Activated naive CD4-positive, alpha-beta T cell treated with anti-CD3 and anti-CD28 coated beads, Interleukin-2, amount 10 ng/mL, durations not matched to agents 7 days and 5 days (primary cell): Measurements from ENCODE around the gene DNAAF5.
"Not testable (repeated sequence)": the region's sequence is repeated elsewhere in the genome, so short reads cannot be mapped to it uniquely, and the experiment has no call there.

Experiments
- CTCF ChIA-PET: fragments of 350-600 bp; sonication (Branson Sonifier 250); formaldehyde crosslinking; loops from one replicate; lab custom pipeline; 2021; ENCODE audit warnings: antibody characterized with exemption; lab: Charles Lee
- DNase-seq: peaks from one replicate; pipeline ENCODE4 v3.0.0-alpha.2; 2020
- H3K27ac Mint-ChIP-seq: one replicate; pipeline ENCODE4 v1.8.0; 2021; ENCODE audit warnings: mild to moderate bottlenecking, moderate library complexity, mixed read lengths
- H3K27me3 Mint-ChIP-seq: one replicate; pipeline ENCODE4 v1.8.0; 2021; ENCODE audit warnings: mild to moderate bottlenecking, mixed read lengths
- H3K36me3 Mint-ChIP-seq: one replicate; pipeline ENCODE4 v1.8.0; 2021; ENCODE audit warnings: mixed read lengths
- H3K4me1 Mint-ChIP-seq: one replicate; pipeline ENCODE4 v1.8.0; 2021; ENCODE audit warnings: mixed read lengths
- H3K4me3 Mint-ChIP-seq: one replicate; pipeline ENCODE4 v1.8.0; 2021; ENCODE audit warnings: mild to moderate bottlenecking, moderate library complexity, mixed read lengths
- H3K9me3 Mint-ChIP-seq: one replicate; pipeline ENCODE4 v1.8.0; 2021; ENCODE audit warnings: mixed read lengths

The DNAAF5 gene

DNA sequence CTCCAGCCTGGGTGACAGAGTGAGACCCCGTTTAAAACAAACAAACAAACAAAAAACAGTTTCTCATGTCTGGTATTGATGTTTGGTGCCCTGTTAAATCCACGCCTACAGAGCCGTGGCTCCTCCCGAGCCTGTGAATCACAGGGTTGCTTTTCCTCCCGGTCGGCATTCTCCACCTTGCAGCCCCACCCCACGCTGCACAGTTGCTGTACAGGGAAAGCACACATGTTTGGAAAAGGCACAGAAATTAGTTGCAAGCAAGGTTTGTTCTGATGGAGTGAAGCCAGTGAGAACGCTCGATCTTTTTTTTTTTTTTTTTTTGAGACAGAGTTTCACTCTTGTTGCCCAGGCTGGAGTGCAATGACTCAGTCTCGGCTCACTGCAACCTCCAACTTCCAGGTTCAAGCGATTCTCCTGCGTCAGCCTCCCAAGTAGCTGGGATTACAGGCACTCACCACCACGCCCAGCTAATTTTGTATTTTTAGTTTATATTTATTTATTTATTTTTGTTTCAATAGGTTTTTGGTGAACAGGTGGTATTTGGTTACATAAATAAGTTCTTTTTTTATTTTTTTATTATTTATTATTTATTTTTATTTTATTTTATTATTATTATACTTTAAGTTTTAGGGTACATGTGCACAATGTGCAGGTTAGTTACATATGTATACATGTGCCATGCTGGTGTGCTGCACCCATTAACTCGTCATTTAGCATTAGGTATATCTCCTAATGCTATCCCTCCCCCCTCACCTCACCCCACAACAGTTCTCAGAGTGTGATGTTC is 17.0 kb downstream of the DNAAF5 start:
- H3K4me3 Mint-ChIP-seq, CTCF ChIA-PET, H3K27me3 Mint-ChIP-seq, H3K4me1 Mint-ChIP-seq, DNase-seq, H3K27ac Mint-ChIP-seq, H3K9me3 Mint-ChIP-seq: not testable (repeated sequence)
- H3K36me3 Mint-ChIP-seq: peaks cover 32% of the 10 kb centered on the region

DNA sequence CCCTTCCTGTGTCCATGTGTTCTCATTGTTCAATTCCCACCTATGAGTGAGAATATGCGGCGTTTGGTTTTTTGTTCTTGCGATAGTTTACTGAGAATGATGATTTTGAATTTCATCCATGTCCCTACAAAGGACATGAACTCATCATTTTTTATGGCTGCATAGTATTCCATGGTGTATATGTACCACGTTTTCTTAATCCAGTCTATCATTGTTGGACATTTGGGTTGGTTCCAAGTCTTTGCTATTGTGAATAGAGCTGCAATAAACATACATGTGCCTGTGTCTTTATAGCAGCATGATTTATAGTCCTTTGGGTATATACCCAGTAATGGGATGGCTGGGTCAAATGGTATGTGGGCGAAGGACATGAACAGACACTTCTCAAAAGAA is 17.6 kb downstream of the DNAAF5 start:
- not testable (repeated sequence) for H3K9me3 Mint-ChIP-seq, H3K27me3 Mint-ChIP-seq

DNA sequence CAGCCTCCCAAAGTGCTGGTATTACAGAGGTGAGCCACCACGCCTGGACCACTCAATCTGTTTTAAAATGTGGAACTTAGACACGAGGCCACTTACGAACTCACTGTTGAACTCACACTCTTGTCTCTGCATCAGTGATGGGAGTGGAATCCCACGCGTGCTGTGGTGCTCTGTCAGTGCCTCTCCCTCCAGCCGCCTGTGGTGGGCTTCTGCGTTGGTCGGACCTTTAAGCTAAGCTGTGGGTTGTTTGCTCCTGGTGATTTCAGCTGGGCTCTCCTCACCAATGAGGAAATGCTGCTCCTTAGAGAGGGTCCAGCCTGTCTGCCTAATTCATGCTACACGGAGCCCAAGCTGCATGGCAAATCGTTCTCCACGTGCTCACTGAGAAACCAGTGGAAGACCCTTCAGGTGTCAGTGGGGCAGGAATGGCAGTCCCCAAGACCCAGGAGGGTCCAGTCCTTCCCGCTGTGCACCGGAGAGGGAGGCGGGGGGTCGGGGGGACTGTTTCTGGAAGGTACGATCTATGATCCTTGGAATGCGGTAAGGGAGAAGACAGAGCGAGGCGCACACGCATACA is 18.4 kb downstream of the DNAAF5 start:
- peaks cover 7% of the 10 kb centered on the region for H3K9me3 Mint-ChIP-seq
- H3K4me1 Mint-ChIP-seq: no peaks in the 10 kb centered on the region
- H3K4me3 Mint-ChIP-seq: no peak overlapping the region
- no peak overlapping the region for H3K27ac Mint-ChIP-seq
- H3K36me3 Mint-ChIP-seq: peaks cover 32% of the 10 kb centered on the region
- no peak for DNase-seq
- CTCF ChIA-PET: no interaction called here
- H3K27me3 Mint-ChIP-seq: no peaks in the 10 kb centered on the region

More for the DNA sequence above, 17.6 kb downstream of the DNAAF5 start:
- H3K4me3 Mint-ChIP-seq, H3K4me1 Mint-ChIP-seq, DNase-seq, H3K27ac Mint-ChIP-seq, CTCF ChIA-PET: not testable (repeated sequence)
- H3K36me3 Mint-ChIP-seq: peaks cover 32% of the 10 kb centered on the region

DNA sequence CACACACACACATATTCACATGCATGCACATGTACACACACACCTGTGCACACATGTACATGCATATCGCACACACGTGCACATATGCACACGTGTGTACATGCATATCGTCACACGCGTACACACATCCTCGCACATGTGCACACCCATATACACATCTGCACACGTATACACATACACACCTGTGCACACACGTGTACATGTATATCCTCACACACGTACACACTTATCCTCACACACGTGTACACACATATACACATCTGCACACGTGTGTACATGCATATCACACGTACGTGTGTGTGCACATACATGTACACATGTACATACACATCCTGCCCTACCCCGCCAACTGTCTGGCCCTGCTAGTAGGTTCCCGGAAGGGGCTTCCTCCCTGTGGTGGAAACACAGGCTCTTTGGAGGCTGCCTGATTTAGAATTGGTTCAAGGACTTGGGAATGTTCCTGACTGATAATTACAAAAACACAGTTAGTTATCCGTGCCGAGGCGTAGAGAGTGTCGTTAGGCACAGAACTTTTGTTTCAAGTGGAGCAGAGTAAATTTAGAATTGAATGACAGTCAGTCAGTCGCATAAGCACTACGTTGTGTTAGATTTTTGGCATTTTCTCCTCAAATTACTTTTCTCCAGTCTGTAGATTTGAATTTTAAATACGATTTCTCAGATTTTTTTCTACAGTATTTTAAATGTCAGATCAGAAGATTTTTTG is 19.1 kb downstream of the DNAAF5 start:
- DNase-seq: no peak
- Mint-ChIP-seq H3K4me3 (no peak overlapping the region), H3K27me3 (no peaks in the 10 kb centered on the region), H3K36me3 (peaks cover 32% of the 10 kb centered on the region), H3K27ac (no peak overlapping the region), H3K9me3 (peaks cover 7% of the 10 kb centered on the region), H3K4me1 (no peaks in the 10 kb centered on the region)
- CTCF ChIA-PET: no interaction called here

DNA sequence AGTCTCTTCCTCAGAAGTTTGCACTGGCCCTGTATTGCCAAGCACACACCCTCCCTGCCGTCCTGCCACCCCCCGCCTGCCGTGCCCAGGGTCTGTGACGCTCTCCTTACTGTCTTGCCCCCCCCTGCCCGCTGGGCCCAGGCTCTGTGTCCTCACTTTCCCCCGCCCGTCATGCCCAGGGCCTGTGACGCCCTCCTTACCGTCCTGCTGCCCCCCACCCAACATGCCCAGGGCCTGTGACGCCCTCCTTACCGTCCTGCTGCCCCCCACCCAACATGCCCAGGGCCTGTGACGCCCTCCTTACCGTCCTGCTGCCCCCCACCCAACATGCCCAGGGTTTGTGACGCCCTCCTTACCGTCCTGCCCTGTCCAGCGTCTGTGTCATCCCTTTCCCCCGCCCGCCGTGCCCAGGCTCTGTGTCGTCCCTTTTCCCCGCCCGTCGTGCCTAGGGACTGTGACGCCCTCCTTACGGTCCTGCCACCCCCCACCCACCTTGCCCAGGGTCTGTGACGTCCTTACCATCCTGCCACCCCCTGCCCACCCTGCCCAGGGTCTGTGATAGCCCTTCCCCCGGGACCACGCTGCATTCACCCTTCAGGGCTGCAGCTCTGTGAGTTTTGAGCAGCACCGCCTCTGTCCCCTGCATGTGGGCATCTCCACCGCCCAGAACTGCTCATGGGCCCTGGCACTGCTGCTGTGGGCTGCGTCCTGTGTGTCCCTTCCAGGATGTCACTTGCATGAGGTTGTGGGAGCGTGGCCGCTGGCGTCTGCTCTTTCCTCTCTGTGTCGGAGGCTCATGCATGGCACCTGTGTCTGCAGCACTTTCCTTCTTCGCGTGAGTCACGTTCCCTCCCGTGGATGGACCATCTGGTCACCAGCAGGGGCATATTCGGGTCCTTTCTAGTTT is 19.9 kb downstream of the DNAAF5 start:
- CTCF ChIA-PET: no interaction called here
- peaks cover 32% of the 10 kb centered on the region for H3K36me3 Mint-ChIP-seq
- no peak overlapping the region for H3K27ac Mint-ChIP-seq
- H3K27me3 Mint-ChIP-seq: no peaks in the 10 kb centered on the region
- peaks cover 7% of the 10 kb centered on the region for H3K9me3 Mint-ChIP-seq
- H3K4me3 Mint-ChIP-seq: no peak overlapping the region
- DNase-seq: no peak
- H3K4me1 Mint-ChIP-seq: no peaks in the 10 kb centered on the region

DNA sequence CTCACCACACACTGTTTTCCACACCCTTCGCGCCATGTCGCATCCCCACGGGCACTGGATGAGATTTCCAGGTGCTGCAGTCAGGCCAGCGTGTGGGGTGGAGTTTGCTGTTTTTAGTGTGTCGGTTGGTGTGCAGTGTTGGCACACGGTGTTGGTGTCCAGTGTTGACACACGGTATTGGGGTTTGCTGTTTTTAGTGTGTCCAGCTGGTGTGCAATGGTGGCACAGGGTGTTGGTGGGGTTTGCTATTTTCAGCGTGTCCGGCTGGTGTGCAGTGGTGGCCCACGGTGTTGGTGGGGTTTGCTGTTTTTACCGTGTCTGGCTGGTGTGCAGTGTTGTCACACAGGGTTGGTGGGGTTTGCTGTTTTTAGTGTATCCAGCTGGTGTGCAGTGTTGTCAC is 20.7 kb downstream of the DNAAF5 start:
- Mint-ChIP-seq H3K36me3 (peaks cover 31% of the 10 kb centered on the region), H3K27me3 (no peaks in the 10 kb centered on the region), H3K4me3 (no peak overlapping the region), H3K27ac (no peak overlapping the region), H3K9me3 (peaks cover 7% of the 10 kb centered on the region), H3K4me1 (no peaks in the 10 kb centered on the region)
- CTCF ChIA-PET: no interaction called here
- no peak for DNase-seq

DNA sequence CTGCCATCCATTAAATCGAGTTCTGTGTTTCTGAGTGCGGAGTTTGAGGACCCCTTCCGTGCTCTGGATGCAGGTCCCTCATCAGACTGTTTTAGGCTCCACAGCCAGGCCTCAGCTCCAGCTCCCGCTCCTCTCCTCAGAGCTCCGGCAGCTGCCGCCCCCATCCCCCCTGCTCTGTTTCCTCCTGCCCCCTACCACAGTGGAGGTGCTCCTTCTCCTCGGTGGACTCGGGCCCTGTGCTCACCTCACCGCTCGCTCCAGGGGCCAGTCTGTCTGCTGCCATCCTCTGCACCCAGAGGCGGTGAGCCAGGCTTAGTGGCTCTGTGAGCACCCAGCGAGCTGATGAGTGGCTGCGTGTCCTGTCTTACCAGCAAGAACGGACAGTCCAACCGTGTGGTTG is 21.9 kb downstream of the DNAAF5 start:
- Mint-ChIP-seq H3K4me3 (no peak overlapping the region), H3K27ac (no peak overlapping the region), H3K4me1 (no peaks in the 10 kb centered on the region), H3K9me3 (peaks cover 7% of the 10 kb centered on the region), H3K36me3 (peaks cover 24% of the 10 kb centered on the region), H3K27me3 (no peaks in the 10 kb centered on the region)
- DNase-seq: no peak
- CTCF ChIA-PET: no interaction called here

DNA sequence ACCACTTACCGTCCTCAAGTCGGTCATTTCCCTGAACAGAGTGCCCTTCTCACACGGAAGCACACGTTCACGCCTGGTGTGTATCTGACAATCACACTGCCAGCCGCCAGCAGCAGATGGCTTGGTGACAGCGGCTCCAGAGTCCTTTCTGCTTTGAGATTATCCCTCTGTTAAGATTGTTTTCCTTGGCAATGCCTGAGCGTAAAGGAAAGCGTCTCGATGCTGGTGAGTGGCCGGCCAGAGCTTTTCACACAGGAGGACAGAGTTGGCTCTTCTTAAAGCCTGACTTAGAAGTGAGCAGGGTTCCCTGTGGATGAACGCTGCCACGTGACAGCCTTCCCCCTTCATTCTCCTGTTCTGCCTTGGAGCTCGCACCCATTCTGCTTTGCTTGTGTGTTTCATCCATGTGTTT is 22.6 kb downstream of the DNAAF5 start:
- peak overlapping the region; percentile 24 for H3K27ac Mint-ChIP-seq
- no peak for DNase-seq
- no peaks in the 10 kb centered on the region for H3K4me1 Mint-ChIP-seq
- peaks cover 7% of the 10 kb centered on the region for H3K9me3 Mint-ChIP-seq
- CTCF ChIA-PET: no interaction called here
- no peak overlapping the region for H3K4me3 Mint-ChIP-seq
- H3K27me3 Mint-ChIP-seq: no peaks in the 10 kb centered on the region
- peaks cover 22% of the 10 kb centered on the region for H3K36me3 Mint-ChIP-seq

DNA sequence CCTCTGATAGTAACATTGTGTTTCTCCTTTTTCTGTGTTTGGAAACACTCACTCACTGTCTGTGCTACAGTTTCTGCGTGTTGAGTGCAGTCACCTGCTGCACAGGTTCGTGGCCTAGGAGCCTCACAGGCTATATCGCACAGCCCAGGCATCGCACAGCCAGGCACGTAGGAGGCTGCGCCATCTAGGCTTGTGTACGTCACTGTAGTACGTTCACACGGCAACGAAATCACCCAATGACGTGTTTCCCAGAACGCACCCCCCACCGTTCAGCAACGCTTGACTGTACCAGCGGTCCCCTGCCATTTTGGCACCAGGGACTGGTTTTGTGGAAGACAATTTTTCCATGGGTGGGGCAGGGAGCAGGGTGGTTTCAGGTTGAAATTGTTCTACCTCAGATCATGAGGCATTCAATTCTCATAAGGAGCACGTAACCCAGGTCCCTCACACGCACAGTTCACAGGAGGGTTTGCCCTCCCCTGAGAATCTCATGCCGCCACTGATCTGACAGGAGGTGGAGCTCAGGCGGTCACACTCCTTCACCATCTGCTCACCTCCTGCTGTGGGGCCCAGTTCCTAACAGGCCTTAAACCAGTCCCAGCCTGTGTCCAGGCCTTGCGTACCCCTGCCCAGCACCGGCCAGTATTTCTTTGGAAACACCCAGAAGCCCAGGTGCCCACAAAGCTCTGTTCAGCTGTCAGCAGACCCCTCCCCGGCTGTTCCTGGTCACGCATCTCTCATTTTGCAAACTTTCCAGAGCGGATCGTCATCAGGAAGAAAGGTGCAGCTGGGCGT is 23.8 kb downstream of the DNAAF5 start:
- Mint-ChIP-seq H3K36me3 (peaks cover 17% of the 10 kb centered on the region), H3K27ac (no peak overlapping the region), H3K27me3 (no peaks in the 10 kb centered on the region), H3K4me3 (no peak overlapping the region), H3K9me3 (peaks cover 4% of the 10 kb centered on the region), H3K4me1 (no peaks in the 10 kb centered on the region)
- DNase-seq: no peak
- CTCF ChIA-PET: no interaction called here

DNA sequence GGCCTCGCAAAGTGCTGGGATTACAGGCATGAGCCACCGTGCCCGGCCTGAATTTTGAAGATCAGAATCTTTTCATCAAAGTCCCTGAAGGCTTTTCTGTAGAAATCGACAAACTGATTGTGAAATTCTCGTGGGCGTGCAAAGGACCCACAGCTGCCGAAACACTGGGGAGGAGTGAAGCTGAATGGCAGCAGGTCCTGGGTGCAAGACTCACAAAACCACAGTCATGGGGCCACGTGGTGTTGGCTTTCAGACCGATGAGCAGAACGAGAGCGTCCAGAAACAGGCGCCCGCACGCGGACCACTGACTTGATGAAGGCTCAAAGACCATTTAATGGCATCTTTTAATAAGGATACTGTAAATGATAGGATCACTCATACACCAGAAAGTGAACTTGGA is 25.3 kb downstream of the DNAAF5 start:
- no peak for DNase-seq
- Mint-ChIP-seq H3K27ac (no peak overlapping the region), H3K4me1 (no peaks in the 10 kb centered on the region), H3K36me3 (peaks cover 16% of the 10 kb centered on the region), H3K4me3 (no peak overlapping the region), H3K9me3 (no peaks in the 10 kb centered on the region), H3K27me3 (no peaks in the 10 kb centered on the region)
- CTCF ChIA-PET: no interaction called here

DNA sequence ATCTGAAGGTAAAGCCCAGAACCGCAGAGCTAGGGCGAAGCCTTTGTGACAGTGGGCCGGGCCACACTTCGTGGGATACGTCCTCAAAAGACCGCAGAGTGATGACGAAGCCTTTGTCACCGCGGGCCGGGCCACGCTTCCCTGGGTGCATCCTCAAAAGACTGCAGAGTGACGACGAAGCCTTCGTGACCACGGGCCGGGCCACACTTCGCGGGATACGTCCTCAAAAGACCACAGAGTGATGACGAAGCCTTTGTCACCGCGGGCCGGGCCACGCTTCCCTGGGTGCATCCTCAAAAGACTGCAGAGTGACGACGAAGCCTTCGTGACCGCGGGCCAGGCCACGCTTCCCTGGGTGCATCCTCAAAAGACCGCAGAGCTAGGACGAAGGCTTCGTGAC is 25.8 kb downstream of the DNAAF5 start:
- H3K4me1 Mint-ChIP-seq, H3K9me3 Mint-ChIP-seq, H3K27ac Mint-ChIP-seq, DNase-seq, H3K4me3 Mint-ChIP-seq, CTCF ChIA-PET, H3K27me3 Mint-ChIP-seq: not testable (repeated sequence)
- H3K36me3 Mint-ChIP-seq: peaks cover 16% of the 10 kb centered on the region

DNA sequence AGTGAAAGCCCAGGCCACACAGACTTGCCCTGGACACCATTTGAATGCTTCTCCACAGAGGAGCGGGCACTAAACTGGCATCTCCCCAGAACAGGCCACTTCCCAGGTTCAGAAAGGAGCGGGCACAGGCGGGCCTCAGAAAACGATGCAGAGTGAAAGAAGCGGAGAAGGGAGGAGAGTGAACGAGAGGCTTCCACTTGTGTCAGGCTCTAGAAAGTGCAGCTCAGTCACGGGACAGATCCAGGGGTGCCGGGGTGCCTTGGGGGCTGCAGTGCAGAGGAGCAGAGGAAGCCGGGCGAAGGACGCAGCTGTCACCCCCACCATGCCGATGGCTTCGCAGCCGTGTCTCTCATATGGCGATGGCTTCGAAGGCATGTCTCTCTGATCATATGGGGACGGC is 26.7 kb downstream of the DNAAF5 start:
- CTCF ChIA-PET: no interaction called here
- Mint-ChIP-seq H3K9me3 (no peaks in the 10 kb centered on the region), H3K27me3 (no peaks in the 10 kb centered on the region), H3K36me3 (peaks cover 21% of the 10 kb centered on the region), H3K27ac (no peak overlapping the region), H3K4me1 (peaks cover 5% of the 10 kb centered on the region), H3K4me3 (no peak overlapping the region)
- DNase-seq: no peak

DNA sequence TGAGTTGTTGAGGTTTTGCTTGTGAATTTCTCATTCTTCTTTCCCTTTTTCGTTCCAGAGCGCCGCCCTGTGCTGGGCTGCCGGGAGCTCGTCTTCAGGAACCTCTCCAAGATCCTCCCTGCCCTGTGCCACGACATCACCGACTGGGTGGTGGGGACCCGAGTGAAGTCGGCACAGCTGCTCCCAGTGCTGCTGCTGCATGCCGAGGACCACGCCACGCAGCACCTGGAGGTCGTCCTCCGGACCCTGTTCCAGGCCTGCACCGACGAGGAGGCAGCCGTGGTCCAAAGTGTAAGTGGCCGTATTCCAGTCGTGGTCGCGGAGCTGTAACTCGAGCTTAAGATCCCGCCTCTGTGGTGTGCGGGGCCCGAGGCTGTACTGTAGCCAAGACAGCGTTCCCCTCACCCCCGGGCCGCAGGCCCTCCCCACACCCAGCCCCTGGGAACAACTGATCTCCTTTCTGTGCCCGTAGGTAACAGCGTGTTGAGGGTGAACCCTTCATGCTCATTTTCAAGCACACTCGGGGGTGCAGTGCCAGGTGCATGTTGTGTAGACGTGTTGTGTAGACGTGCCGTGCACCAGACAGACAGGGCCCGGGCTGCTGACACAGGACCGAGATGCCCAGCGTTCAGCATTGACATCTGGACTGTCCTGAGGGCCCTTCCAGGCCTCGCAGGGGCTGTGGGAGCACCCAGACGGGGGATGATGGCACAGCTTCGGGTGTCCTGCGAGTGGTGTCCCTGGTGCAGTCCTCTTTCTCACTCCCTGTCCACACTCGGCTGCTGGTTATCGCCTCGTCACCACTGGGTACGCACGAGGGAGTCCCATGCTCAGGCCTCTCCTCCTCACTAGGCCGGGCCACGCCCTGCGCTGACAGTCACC is 28.3 kb downstream of the DNAAF5 start:
- Mint-ChIP-seq H3K9me3 (no peaks in the 10 kb centered on the region), H3K4me3 (no peak overlapping the region), H3K4me1 (peaks cover 5% of the 10 kb centered on the region), H3K27me3 (no peaks in the 10 kb centered on the region), H3K27ac (no peak overlapping the region), H3K36me3 (peaks cover 28% of the 10 kb centered on the region)
- CTCF ChIA-PET: no interaction called here
- no peak for DNase-seq
